GM23248 (cell line): ENCODE results near the gene TEKT3.

Experiments
- EZH2 ChIP-seq: fragments of 200-600 bp; sonication (generic); IDR thresholded peaks from 2 replicates; pipeline ENCODE4 v1.6.1; 2018; ENCODE audit warnings: antibody characterized with exemption, mild to moderate bottlenecking; ENCODE audit not compliant: insufficient read depth, poor library complexity, severe bottlenecking
- EZH2phosphoT487 ChIP-seq: fragments of 200-600 bp; sonication (generic); IDR thresholded peaks from 2 replicates; pipeline ENCODE4 v1.6.1; 2018; ENCODE audit warnings: antibody characterized with exemption, moderate library complexity, mild to moderate bottlenecking, low read depth; ENCODE audit not compliant: insufficient read depth

DNA sequence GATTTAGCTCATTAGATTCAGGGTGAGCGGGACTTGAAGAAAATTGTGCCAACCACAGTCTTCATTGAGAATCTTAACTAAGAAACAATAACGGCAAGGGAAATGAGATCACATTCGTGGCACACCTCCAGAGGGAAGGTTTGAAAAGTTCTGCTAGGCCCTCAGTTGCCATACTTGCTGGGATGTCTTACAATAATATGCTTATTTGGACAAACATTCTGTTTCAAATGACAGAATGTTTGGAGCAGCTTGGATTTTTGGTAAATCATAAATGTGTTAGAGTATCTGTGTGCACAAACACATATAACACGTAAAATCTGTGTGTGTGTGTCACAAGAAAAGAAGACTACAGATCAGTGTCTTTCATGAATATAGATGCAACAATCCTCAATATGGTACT lies 24.6 kb upstream of the TEKT3 start:
- TF ChIP-seq EZH2 = no peak
- TF ChIP-seq EZH2phosphoT487 = no peak
